GM21723 (cell line): ENCODE measurements around the gene ANTKMT.

Experiments used
- ATAC-seq: cut with Tn5 transposase; IDR thresholded peaks from one replicate; pipeline ENCODE4 v1.9.1; 2021; ENCODE audit warnings: mild to moderate bottlenecking, moderate library complexity; ENCODE audit not compliant: unreplicated experiment

ANTKMT gene

GRCh38 chr16:720990-721764 lies at the start of gene ANTKMT:
TSS of gene ANTKMT (plus strand) at chr16:721146. CDS start at chr16:721275, 129 bp downstream.
- ATAC-seq = peak; percentile 55

- ATAC-seq = no peak
Measured at GRCh38 chr16:671353-672131, 49.4 kb upstream of the ANTKMT start.

- ATAC-seq = no peak
Measured at GRCh38 chr16:672371-672770, 48.6 kb upstream of the ANTKMT start.

- no peak for ATAC-seq
Measured at GRCh38 chr16:672851-673250, 48.1 kb upstream of the ANTKMT start.

GRCh38 chr16:673399-673991 lies 47.5 kb upstream of the ANTKMT start:
- no peak for ATAC-seq

- ATAC-seq = no peak
Measured at GRCh38 chr16:674214-674881, 46.6 kb upstream of the ANTKMT start.

- ATAC-seq = no peak
Measured at GRCh38 chr16:674968-675883, 45.7 kb upstream of the ANTKMT start, which contains the start of gene RHBDL1. TSS of gene RHBDL1 (plus strand) at chr16:675671. CDS start at chr16:675791, 120 bp downstream.

GRCh38 chr16:675884-676564 lies 44.9 kb upstream of the ANTKMT start:
- ATAC-seq = no peak

- ATAC-seq = no peak
Measured at GRCh38 chr16:676565-676902, 44.4 kb upstream of the ANTKMT start.

GRCh38 chr16:676913-677312 lies 44.0 kb upstream of the ANTKMT start:
- no peak for ATAC-seq

GRCh38 chr16:677316-678190 lies 43.4 kb upstream of the ANTKMT start:
- ATAC-seq = no peak

GRCh38 chr16:678209-678857 lies 42.6 kb upstream of the ANTKMT start:
- ATAC-seq = no peak

GRCh38 chr16:678858-679813 lies 41.8 kb upstream of the ANTKMT start:
- ATAC-seq = no peak

- peak; percentile 38 for ATAC-seq
Measured at GRCh38 chr16:679814-680624, 40.9 kb upstream of the ANTKMT start, which contains the start of gene STUB1. TSS of gene STUB1 (plus strand) at chr16:680410. CDS start at chr16:680526, 116 bp downstream.

GRCh38 chr16:680625-680945 lies 40.4 kb upstream of the ANTKMT start:
- ATAC-seq = no peak
